GM18505 (cell line): Measurements from ENCODE around the gene ZDHHC7.

Source experiments
- ATAC-seq: cut with Tn5 transposase; IDR thresholded peaks from one replicate; pipeline ENCODE4 v1.9.1; 2021; ENCODE audit not compliant: unreplicated experiment
- POLR2A ChIP-seq: IDR thresholded peaks from 4 replicates; pipeline ENCODE4 v1.6.1; 2011; ENCODE audit warnings: borderline replicate concordance; ENCODE audit not compliant: insufficient read depth, insufficient read length; ENCODE audit errors: extremely low read depth

The ZDHHC7 gene

DNA sequence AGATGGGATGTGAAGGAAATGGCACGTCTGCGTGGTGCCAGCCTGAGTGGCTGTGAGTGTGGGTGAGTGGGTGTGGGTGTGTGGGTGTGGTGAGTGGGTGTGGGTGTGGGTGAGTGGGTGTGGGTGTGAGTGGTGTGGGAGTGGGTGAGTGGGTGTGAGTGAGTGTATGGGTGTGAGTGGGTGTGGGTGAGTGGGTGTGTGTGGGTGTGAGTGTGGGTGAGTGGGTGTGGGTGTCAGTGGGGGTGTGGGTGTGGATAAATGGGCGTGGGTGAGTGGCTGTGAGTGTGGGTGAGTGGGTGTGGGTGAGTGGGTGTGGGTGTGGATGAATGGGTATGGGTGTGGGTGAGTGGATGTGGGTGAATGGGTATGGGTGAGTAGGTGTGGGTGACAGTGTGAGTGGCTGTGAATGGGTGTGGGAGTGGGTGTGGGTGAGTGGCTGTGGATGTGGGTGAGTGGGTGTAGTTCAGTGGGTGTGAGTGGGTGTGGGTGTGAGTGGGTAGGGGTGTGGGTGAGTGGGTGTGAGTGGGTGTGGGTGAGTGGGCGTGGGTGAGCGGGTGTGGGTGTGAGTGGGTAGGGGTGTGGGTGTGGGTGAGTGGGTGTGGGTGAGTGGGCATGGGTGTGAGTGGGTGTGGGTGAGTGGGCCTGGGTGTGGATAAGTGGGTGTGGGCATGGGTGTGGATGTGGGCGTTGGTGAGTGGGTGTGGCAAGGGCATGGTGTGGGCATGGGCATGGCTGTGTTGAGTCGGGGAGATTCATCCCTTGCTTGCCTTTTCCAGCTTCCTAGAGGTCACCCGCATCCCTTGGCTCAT lies 80.8 kb downstream of the ZDHHC7 start:
- TF ChIP-seq POLR2A, result no peak
- ATAC-seq, result no peak

DNA sequence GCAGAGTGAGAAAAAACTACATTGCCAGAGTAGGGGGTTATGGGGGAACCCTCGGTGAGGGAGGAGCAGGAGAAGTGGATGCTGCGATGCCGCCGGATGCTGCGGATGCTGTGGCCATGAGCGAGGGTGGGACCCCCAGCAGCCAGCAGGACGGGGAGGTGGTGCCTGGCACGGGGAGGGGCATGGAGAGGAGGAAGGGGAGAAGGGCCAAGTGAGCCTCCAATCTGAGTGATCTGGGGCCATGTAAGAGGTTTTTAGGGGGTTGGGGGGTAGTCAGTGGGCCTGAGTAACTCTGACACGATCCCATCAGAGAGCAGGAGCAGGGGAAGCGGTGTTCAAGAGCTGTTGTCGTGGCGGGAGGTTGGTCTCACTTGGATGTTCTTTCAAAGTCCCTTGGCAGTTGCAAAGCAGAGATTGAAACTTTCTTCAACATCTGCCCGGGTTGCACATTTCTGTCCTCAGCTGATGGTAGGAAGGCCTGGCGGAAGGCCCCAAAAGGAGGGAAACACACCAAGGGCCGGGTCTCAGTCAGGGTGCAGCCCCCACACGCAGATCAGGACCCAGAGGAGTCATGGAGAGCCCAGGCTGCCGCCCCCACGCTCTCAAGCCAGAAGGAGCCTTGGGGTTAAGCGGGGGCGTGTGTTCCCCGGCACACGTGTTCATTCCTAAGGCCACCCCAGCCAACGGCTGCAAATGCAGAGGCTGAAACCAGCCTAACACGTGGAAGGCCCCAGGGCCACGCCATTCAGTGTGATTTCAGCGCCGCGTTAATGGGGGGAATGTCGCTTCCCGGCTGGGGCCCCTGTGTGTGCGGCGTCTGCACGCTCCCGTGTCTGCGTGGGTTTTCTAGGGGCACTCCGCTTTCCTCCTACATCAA lies 81.7 kb downstream of the ZDHHC7 start:
- ATAC-seq, result no peak
- no peak for TF ChIP-seq POLR2A

GRCh38 chr16:84928679-84929420 lies 82.5 kb downstream of the ZDHHC7 start:
- no peak for TF ChIP-seq POLR2A
- ATAC-seq, result no peak

GRCh38 chr16:84927621-84928591 lies 83.4 kb downstream of the ZDHHC7 start:
- no peak for TF ChIP-seq POLR2A
- ATAC-seq, result no peak

DNA sequence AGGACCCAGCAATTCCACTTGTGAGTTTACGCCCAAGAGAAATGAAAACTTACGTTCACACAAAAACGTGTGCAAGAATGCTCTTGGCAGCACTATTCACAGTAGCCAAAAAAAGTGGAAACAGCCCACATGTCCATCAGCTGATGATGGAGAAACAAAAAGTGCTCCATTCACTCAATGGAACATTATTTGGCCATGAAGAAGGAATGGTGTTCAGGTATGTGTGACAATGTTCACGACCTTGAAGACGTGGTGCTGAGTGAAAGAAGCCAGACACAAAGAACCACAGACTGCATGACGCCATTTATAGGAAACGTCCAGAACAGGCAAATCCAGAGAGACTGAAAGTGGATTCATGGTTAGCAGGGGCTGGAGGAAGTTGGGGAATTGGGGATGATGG lies 84.9 kb downstream of the ZDHHC7 start:
- no peak for TF ChIP-seq POLR2A
- ATAC-seq, result no peak

DNA sequence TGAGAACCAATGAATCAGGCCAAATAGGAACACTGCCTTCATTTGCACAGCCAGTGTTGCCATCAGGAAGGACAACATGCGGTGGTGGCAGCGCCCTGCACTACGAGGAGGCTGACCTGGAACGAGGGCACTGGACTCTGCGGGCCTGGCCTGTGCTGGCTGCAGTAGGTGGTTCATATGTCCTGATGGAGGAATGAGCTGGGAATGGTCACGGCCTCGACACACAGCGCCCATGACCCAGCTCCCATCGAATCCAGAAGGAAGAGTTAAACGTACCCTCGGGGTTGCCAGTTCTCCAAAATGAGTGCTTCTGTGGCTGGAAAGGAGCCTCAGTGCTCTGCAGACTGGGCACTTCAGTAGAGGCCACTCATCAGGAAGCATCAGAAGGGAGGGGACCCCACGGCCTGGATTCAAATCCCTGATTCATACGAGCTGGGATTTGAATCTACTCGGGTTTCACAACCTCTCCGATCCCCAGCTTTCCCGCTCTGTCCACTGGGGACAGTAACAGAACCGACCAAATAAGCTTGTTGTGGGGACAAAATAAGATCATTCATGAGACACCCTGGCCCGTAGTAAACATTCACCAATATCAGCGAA lies 85.5 kb downstream of the ZDHHC7 start:
- TF ChIP-seq POLR2A, result no peak
- ATAC-seq, result no peak

- ATAC-seq, result no peak
- no peak for TF ChIP-seq POLR2A
Measured at GRCh38 chr16:84925092-84925772, 86.1 kb downstream of the ZDHHC7 start.

DNA sequence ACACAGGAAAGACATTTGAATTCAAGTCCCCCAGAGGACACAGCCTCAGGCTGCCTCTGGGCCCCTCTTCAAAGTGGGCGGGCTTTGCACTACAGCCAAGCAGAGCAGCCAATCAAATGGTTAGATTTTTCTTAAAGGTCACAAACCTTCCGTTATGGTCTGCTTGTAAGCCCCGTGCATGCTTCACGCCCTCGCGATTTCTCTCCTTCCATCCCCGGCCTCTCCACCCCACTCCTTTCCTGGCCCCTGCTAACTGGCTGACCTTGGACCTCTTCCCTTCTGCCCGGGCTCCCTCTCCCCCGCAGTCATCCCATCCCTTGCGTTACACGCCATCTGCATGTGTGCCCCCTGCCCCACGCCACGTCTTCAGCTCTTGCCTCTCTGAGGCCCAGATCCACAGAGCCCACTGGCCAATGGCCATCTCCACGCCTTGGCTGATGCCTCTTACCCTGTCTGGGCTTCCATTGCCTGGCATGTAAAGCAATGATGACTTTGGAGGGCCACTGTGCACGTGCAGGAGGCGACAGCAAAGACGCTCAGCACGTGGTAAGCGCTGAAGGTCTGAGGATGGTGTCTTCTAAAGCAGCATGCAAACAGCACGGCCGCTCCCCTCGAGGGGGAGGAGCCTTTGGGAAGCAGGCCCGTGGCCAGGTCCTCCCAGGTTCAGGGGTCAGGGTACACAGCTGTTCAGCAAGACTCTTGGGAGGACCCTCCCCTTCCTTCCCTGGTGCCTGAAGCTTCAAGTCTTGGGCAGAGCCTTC lies 86.8 kb downstream of the ZDHHC7 start:
- no peak for ATAC-seq
- no peak for TF ChIP-seq POLR2A
